ENCODE measurements around the gene PTPRM. TPM values are rescaled to one million over a fixed set of nuclear protein-coding genes. Genes with fewer than 3 reads are reported as not detected.

Gene PTPRM
- polyA plus RNA-seq, 1 donor from 2014 or later: 126 TPM

DNA sequence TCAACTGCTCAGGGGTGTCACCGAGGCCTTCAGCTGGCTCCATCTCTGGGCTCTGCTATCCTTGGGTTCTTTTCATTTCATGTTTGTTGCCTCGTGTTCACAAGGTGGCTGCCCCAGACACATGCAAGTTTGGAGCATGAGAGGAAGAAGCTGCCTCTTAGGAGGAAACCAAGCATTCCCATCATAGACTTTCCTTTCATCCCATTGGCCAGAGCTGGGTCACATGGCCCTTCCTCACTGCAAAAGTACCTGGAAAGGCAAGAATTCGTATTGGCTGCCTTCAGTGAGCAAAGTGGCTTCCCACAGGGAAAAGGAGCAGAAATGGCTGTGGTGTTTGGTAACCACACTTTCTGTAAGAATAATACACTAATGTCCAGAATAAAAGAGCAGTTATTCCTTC, 886.4 kb downstream of the PTPRM start:
- Histone ChIP-seq H3K9me3 (ENCODE audit: low read length) (no peaks in the 10 kb centered on the region), H2AFZ (ENCODE audit: low read depth, low read length) (no peak overlapping the region), H3K4me2 (ENCODE audit: low read length) (no peak overlapping the region), H3K27me3 (ENCODE audit: insufficient read depth, low read depth, low read length) (no peaks in the 10 kb centered on the region), H3F3A (ENCODE audit: insufficient read depth, low read length, poor library complexity, severe bottlenecking) (no peaks in the 10 kb centered on the region), H3K9ac (ENCODE audit: low read length) (no peak overlapping the region), H3K79me2 (replicated peaks; ENCODE audit: insufficient read depth, low read length) (no peaks in the 10 kb centered on the region), H3K36me3 (ENCODE audit: insufficient read depth, low read length) (no peaks in the 10 kb centered on the region), H4K20me1 (ENCODE audit: insufficient read depth) (no peaks in the 10 kb centered on the region), H3K9me2 (ENCODE audit: insufficient read depth, low read length) (no peaks in the 10 kb centered on the region), H3K4me3 (ENCODE audit: low read length) (no peak overlapping the region), H3K27ac (ENCODE audit: low read length) (no peak overlapping the region)
- TF ChIP-seq RAD21 (conservative IDR thresholded peaks at IDR 0.05) (no peak), SMC3 (conservative IDR thresholded peaks at IDR 0.05; ENCODE audit: poor library complexity) (no peak), POLR2AphosphoS5 (IDR thresholded peaks at IDR 0.05) (no peak), EZH2 (IDR thresholded peaks at IDR 0.05; ENCODE audit: borderline replicate concordance, insufficient read depth, low read length, poor library complexity, severe bottlenecking) (no peak), TAF1 (IDR thresholded peaks at IDR 0.05; ENCODE audit: low read depth) (no peak), MXI1 (conservative IDR thresholded peaks at IDR 0.05; ENCODE audit: poor library complexity, severe bottlenecking) (no peak), EP300 (conservative IDR thresholded peaks at IDR 0.05; ENCODE audit: poor library complexity, severe bottlenecking) (no peak)
- TF ChIP-seq, protein P1, sequence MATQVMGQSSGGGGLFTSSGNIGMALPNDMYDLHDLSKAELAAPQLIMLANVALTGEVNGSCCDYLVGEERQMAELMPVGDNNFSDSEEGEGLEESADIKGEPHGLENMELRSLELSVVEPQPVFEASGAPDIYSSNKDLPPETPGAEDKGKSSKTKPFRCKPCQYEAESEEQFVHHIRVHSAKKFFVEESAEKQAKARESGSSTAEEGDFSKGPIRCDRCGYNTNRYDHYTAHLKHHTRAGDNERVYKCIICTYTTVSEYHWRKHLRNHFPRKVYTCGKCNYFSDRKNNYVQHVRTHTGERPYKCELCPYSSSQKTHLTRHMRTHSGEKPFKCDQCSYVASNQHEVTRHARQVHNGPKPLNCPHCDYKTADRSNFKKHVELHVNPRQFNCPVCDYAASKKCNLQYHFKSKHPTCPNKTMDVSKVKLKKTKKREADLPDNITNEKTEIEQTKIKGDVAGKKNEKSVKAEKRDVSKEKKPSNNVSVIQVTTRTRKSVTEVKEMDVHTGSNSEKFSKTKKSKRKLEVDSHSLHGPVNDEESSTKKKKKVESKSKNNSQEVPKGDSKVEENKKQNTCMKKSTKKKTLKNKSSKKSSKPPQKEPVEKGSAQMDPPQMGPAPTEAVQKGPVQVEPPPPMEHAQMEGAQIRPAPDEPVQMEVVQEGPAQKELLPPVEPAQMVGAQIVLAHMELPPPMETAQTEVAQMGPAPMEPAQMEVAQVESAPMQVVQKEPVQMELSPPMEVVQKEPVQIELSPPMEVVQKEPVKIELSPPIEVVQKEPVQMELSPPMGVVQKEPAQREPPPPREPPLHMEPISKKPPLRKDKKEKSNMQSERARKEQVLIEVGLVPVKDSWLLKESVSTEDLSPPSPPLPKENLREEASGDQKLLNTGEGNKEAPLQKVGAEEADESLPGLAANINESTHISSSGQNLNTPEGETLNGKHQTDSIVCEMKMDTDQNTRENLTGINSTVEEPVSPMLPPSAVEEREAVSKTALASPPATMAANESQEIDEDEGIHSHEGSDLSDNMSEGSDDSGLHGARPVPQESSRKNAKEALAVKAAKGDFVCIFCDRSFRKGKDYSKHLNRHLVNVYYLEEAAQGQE (IDR thresholded peaks at IDR 0.05; ENCODE audit: borderline replicate concordance): no peak
- TF ChIP-seq, protein P2, sequence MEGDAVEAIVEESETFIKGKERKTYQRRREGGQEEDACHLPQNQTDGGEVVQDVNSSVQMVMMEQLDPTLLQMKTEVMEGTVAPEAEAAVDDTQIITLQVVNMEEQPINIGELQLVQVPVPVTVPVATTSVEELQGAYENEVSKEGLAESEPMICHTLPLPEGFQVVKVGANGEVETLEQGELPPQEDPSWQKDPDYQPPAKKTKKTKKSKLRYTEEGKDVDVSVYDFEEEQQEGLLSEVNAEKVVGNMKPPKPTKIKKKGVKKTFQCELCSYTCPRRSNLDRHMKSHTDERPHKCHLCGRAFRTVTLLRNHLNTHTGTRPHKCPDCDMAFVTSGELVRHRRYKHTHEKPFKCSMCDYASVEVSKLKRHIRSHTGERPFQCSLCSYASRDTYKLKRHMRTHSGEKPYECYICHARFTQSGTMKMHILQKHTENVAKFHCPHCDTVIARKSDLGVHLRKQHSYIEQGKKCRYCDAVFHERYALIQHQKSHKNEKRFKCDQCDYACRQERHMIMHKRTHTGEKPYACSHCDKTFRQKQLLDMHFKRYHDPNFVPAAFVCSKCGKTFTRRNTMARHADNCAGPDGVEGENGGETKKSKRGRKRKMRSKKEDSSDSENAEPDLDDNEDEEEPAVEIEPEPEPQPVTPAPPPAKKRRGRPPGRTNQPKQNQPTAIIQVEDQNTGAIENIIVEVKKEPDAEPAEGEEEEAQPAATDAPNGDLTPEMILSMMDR (IDR thresholded peaks at IDR 0.05; ENCODE audit: poor library complexity, severe bottlenecking): no peak

DNA sequence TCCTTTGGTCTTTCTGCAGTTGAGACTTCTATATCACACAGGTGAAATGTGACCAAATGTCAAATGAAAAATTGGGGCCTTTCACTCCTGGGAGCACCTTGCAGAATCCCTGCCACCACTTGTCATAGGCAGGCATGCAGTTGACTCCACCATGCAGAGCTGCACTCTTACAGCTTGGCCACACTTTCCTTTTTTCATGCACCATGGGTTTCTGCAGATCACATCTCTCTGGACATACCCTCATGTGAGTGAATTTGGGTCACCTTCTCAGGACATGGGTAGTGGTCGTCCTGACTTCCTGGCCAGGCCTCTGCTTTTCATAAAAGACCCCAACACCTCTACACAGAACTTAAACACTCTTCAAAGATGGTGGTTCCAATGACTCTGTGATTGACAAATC, 887.0 kb downstream of the PTPRM start:
- no peaks in the 10 kb centered on the region for H3K36me3 ChIP-seq (ENCODE audit: insufficient read depth, low read length)
- no peaks in the 10 kb centered on the region for H4K20me1 ChIP-seq (ENCODE audit: insufficient read depth)
- H3F3A ChIP-seq (ENCODE audit: insufficient read depth, low read length, poor library complexity, severe bottlenecking): no peaks in the 10 kb centered on the region
- H3K9ac ChIP-seq (ENCODE audit: low read length): no peak overlapping the region
- H3K9me3 ChIP-seq (ENCODE audit: low read length): no peaks in the 10 kb centered on the region
- H3K4me3 ChIP-seq (ENCODE audit: low read length): no peak overlapping the region
- no peaks in the 10 kb centered on the region for H3K9me2 ChIP-seq (ENCODE audit: insufficient read depth, low read length)
- no peak overlapping the region for H3K4me2 ChIP-seq (ENCODE audit: low read length)
- no peaks in the 10 kb centered on the region for H3K27me3 ChIP-seq (ENCODE audit: insufficient read depth, low read depth, low read length)
- H2AFZ ChIP-seq (ENCODE audit: low read depth, low read length): no peak overlapping the region
- no peaks in the 10 kb centered on the region for H3K79me2 ChIP-seq (replicated peaks; ENCODE audit: insufficient read depth, low read length)
- H3K27ac ChIP-seq (ENCODE audit: low read length): no peak overlapping the region
- no peak for TF ChIP-seq EZH2 (IDR thresholded peaks at IDR 0.05; ENCODE audit: borderline replicate concordance, insufficient read depth, low read length, poor library complexity, severe bottlenecking)
- no peak for TF ChIP-seq POLR2AphosphoS5 (IDR thresholded peaks at IDR 0.05)
- no peak for TF ChIP-seq RAD21 (conservative IDR thresholded peaks at IDR 0.05)
- no peak for TF ChIP-seq TAF1 (IDR thresholded peaks at IDR 0.05; ENCODE audit: low read depth)
- no peak for TF ChIP-seq EP300 (conservative IDR thresholded peaks at IDR 0.05; ENCODE audit: poor library complexity, severe bottlenecking)
- TF ChIP-seq SMC3 (conservative IDR thresholded peaks at IDR 0.05; ENCODE audit: poor library complexity): no peak
- TF ChIP-seq, protein P1 (IDR thresholded peaks at IDR 0.05; ENCODE audit: borderline replicate concordance): no peak
- TF ChIP-seq, protein P2 (IDR thresholded peaks at IDR 0.05; ENCODE audit: poor library complexity, severe bottlenecking): no peak
- no peak for TF ChIP-seq MXI1 (conservative IDR thresholded peaks at IDR 0.05; ENCODE audit: poor library complexity, severe bottlenecking)
